SH-SY5Y (cell line): Measurements from ENCODE around the gene EXO5.

ENCODE experiments used
- GATA2 ChIP-seq: IDR thresholded peaks from 2 replicates; pipeline ENCODE4 v1.6.1; 2011; ENCODE audit warnings: mild to moderate bottlenecking, low read depth, low read length
- GATA3 ChIP-seq: IDR thresholded peaks from 2 replicates; pipeline ENCODE4 v1.6.1; 2011; ENCODE audit warnings: low read depth, mild to moderate bottlenecking, low read length, moderate library complexity

EXO5 gene

DNA sequence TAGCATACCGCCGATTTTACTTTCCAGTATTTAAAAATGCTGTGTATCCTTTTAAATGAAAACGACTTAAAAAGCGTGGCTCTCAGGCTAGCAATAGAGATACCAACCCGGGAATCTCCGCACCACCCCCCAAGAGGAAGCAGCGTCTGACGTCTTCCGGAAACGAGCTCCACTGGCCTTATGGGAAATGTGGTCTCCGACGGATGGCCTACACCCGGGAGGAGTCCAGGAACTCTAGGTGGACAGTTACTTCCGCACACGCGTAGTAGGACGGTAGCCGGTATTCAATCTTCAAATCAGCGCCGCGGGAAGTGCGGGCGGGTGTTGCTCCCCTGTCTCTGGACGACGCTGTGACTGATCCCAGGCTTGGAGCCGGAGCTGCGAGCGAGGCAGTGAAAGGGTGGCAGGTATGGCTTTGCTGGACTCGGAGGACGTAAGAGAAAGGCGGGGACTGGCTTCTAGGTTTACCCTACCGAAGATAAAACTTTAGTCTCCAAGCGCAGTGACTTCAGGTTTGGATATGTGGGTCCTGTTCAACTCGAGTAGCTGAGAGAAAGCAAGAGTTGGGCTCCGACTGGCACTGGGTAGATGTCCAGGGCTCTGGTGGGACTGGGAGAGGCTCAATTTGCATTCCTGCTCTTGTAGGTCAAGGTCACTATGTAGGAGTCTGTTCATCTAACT lies 23.0 kb downstream of the EXO5 start, which contains the start of gene ZNF684:
TSS of gene ZNF684 (plus strand) at position 257 of the 681 bp plus-strand sequence. CDS start 1,530 bp downstream, outside the sequence.
- TF ChIP-seq GATA2 (peak; percentile 64), GATA3 (no peak)

DNA sequence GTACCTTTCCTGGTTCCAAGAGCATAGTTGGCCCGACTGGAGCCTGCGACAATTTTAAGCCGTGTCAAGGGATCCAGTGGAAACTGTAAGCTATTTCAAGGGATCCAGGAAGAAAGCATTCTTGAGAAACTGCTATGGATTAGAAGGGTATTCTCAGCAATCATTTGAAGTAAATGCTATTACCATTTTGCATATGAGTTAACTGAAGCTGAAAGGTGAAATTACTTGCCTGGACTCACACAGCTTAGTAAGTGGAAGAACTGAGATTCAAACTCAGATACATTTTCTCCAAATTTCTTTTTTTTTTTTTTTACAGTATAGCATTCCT lies 23.5 kb downstream of the EXO5 start:
- TF ChIP-seq GATA3 (no peak), GATA2 (no peak)

DNA sequence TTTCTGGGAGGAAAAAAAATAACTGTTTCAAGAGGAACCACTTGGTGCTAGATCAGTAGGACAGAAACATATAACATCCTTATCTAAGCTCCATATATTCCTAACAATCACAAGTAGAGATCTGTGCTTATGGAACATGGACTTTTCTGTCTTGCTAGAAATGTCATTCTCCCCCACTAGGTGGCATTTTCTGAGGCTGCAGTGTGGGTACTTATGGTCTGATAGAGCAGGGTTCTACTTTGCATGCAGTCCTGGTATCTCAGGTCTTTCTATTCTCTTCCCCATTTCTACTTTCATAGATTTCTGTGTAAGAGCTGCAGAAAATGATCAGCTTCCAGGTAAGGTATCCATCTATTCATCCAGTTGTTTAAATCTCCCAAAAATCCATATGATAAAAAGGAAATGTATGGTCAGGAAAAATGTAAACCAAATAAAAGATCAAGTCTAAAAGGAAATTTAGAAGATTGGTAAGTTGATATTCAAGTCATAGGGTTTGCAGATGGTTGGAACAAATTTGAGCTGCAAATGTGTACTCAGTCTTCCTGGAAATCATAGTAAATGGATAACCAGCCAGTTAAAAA lies 24.4 kb downstream of the EXO5 start:
- TF ChIP-seq GATA3, result no peak
- TF ChIP-seq GATA2, result no peak

DNA sequence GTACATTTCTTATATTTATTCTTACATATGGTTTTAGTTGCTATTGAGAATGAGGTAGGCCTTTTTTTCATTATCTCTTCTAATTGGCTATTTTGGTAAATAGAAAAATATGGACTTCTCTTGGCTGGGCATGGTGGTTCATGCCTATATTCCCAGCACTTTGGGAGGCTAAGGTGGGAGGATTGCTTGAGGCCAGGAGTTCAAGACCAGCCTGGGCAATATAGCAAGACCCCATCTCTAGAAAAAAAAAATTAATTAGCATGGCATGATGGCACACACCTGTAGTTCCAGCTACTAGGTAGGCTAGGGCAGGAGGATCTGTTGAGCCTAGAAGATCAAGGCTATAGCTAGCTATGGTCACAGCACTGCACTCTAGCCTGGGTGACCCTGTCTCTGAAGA lies 26.0 kb downstream of the EXO5 start:
- TF ChIP-seq GATA3, result no peak
- no peak for TF ChIP-seq GATA2

DNA sequence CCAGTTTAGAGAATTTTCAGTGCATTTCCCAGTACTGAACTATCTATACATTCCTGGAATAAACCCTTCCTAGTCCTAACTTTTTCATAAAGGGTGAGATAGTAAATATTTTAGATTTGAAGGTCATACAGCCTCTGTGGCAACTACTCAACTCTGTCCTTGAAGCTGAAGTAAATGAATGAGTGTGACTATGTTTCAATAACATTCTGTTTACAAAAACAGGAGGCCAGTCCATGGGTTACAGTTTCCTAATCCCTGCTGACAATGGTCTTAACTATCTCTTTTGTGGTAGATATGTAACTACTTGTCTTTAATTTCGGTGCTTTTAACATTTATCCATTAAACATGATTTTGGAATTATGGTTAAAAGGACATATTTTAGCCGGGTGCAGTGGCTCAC lies 27.2 kb downstream of the EXO5 start:
- TF ChIP-seq GATA2 (no peak), GATA3 (no peak)

DNA sequence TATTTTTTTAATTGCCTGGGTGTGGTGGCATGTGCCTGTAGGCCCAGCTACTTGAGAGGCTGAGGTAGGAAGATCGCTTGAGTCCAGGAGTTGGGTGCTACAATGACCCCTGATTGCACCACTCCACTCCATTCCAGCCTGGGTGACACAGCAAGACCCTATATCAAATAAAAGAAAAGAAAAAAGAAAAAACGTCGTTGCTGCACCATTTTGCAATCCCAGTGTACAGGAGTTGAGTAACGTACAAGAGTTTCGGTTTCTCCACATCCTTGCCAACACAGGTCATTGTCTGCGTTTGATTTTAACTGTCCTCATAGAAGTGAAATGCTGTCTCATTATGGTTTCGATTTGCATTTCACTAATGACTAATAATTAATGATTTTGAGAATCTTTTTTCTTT lies 30.8 kb downstream of the EXO5 start:
- no peak for TF ChIP-seq GATA3
- TF ChIP-seq GATA2, result no peak

DNA sequence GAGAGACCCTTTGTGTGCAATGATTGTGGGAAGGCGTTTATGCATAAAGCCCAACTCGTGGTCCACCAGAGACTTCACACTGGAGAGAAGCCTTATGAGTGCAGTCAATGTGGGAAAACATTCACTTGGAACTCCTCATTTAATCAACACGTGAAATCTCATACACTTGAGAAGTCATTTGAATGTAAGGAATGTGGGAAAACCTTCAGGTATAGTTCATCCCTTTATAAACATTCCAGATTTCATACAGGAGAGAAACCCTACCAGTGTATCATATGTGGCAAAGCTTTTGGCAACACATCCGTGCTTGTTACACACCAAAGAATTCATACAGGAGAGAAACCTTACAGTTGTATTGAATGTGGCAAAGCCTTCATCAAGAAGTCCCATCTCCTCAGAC lies 38.4 kb downstream of the EXO5 start:
- TF ChIP-seq GATA3, result no peak

DNA sequence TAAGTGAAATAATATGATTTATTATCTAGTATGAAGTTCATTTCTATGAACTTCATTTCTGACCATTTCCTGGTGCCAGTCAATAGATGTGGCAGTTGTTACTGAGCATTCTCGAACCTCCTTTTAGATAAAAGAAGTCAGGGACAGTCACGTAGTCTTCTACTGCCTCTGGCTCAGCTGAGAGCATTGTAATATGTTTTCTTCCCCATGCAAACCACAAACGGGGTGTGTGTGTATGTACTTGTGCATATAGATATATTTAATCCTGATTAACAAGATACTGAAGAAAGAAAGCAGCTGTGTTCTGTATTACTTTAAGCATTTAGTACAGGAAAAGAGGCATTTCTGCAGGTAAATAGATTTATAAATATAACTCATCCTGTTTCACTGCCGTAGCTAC lies 44.5 kb downstream of the EXO5 start:
- TF ChIP-seq GATA3 (no peak), GATA2 (no peak)

DNA sequence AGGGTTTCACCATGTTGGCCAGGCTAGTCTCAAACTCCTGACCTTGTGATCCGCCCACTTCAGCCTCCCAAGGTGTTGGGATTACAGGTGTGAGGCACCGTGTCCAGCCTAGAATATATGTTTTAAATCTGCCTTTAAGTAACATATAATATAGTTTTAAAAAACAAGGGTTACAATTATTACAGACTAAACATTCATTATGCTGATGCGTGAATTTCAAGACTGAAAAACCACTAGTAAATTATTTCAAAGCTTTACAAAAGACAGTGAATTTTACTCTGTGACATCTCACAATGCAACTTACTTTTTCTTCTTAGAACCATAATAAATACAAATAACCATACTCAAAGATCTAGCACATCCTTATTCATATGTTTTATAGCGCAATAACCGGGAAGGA lies 47.6 kb downstream of the EXO5 start:
- TF ChIP-seq GATA2 (no peak), GATA3 (no peak)

DNA sequence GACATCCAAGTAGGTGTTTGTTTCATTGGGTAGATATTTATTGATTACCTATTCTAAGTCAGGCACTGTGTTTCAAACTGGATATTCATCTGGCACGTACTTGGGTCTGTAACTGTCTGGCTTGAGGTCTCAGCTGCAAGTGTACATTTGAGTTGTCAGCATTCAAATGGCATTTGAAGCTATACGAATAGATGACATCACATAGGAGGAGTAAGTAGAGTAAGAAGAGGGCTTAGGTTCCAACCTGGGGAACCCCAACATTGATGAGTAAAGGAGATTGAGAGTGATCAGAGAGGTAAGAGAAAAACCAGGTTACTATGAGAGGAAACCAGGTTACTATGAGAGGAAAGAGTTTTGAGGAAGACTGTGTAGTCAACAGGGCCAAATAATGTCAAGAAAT lies 53.6 kb downstream of the EXO5 start:
- TF ChIP-seq GATA2 (no peak), GATA3 (no peak)

DNA sequence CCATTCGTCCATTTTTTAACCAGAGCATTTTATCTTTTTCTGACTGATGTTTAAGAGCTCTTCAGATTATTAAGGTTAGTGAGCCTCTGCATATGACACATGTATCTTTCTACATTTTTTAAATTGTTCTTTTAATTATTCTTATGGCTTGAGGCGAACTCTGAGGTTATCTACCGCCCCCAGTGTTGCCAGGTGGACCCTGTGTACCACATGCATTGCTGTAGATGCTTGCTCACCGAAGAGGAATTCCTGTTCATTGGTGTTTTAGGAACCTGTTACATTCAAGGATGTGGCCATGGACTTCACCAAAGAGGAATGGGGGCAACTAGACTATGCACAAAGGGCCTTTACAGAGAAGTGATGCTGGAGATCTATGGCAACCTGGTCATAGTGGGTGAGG lies 54.7 kb downstream of the EXO5 start:
- TF ChIP-seq GATA2 (no peak), GATA3 (no peak)

DNA sequence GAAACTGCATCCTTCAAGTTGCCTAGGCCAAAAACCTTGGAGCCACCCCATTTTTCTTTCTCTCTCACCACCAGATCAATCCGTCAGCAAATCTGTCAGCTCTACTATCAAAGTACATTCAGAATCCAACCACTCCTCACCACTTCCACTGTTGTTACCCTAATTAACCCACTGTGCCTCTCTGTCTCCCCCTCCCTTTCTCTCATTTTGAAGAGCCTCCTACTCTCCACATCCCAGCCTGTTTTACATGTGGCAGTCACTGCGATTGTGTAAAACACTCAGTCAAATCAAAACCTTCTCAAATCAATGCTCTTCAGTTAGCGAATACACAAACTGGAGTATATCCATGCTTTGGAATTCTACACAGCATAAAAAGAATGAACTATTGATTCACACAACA lies 55.9 kb downstream of the EXO5 start:
- TF ChIP-seq GATA2 (no peak), GATA3 (no peak)

DNA sequence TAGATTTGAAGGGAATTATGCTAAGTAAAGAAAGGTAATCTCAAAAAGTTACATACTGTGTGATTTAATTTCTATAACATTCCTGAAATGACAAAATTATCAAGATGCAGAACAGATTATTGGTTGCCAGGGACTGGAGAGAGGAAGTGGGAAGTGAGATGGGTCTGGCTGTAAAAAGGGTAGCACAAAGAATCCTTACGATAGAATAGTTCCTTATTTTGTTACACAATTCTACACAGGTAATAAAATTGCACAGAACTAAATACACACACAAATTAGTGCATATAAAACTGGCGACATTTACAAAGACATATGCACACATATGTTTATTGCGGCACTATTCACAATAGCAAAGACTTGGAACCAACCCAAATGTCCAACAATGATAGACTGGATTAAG lies 56.3 kb downstream of the EXO5 start:
- TF ChIP-seq GATA3 (no peak), GATA2 (no peak)
